ENCODE data around the gene P2RX7.
"Not testable (repeated sequence)": the region's sequence is repeated elsewhere in the genome, so short reads cannot be mapped to it uniquely, and the experiment has no call there.

P2RX7 gene

DNA sequence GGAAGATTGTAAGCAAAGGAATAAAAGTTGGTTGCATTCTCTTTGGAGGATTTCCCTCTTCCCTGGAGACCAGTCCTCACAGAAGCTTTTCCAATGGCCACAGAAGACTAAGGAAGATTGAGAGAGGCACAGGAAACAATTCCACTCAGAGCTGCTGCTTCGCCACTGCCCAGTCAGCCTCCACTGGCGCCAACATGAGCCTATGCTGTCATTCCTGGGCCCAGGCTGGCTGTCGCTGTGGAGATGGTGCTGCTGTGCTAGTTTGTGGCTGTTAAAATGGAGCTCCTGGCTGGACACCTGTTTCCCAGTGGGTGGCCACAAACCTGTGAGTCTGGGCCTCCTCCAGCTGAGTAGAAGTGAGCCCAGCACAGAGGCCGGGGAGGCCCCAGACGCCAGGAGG lies 6.6 kb downstream of the P2RX7 start:
- no peak for DNase-seq

DNA sequence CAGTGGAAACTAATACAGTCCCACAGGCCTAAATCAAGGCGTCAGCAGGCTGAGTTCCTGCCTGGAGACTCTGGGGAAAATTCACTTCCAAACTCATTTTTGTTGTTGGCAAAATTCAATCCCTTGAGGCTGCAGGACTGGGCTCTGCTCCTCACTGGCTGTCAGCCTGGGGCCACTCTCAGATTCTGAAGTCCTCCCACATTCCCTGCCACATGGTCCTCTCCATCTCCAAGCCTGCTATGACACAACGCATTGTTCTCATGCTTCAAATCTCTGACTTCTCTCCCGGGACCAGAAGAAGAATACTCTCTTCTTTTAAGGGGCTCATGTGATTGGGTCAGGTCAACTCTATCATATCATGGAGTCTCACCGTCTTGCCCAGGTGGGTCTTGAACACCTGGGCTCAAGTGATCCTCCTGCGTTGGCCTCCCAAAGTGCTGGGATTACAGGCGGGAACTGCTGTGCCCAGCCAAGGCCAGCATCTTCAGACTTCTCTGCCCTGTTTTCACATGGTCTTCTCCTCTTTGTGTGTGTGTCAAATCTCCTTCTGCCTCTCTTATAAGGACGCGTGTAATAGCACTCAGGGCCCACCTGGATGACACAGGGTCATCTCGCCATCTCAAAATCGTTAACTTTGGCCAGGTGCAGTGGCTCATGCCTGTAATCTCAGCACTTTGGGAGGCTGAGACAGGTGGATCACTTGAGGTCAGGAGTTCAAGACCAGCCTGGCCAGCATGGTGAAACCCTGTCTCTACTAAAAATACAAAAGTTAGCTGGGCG lies 9.7 kb downstream of the P2RX7 start:
- no peak for DNase-seq

DNA sequence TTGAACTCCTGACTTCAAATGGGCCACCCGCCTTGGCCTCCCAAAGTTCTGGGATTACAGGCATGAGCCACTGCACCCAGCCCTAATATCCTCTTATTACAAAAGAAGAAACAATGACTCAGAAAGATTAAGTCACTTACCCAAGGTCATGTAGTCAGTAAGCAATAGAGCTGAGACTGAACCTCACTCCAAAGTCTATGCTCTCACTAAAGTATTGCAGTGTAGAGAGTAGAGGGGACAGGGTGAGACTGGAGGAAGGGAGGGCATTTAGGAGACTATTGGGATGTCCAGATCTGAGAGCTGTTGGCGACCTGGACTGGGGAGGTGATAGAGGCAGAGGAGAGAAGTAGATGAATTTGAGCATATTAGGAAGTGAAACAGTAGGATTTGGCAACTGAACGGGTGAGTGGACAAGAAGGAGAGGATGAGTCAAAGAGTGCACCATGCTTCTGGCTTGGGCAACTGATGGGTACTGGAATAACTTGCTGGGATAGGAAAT lies 11.8 kb downstream of the P2RX7 start:
- no peak for DNase-seq

DNA sequence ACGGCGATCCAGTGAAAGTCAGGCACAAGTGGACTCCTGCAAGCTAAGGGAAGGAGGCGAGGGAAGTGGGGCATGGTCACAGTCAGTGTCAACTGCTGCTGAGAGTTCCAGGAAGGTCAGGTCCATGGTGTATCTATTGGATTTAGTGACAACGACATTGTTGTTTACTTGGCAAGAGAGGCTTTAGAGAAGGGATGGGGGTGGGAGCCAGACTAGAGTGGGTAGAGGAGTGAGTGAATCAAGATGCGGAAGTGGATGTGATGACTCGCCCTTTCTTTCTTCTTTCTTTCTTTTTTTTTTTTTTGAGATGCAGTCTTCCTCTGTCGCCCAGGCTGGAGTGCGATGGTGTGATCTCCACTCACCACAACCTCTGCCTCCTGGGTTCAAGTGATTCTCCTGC lies 12.5 kb downstream of the P2RX7 start:
- DNase-seq, result no peak

DNA sequence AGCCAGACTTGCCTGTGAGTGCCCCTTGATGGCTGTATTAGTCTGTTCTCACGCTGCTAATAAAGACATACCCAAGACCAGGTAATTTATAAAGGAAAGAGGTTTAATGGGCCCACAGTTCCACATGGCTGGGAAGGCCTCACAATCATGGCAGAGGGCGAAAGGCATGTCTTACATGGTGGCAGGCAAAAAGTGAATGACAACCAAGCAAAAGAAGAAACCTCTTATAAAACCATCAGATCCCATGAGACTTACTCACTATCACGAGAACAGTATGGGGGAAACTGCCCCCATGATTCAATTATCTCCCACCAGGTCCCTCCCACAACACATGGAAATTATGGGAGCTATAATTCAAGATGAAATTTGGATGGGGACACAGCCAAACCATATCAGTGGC lies 16.6 kb downstream of the P2RX7 start:
- not testable (repeated sequence) for DNase-seq

DNA sequence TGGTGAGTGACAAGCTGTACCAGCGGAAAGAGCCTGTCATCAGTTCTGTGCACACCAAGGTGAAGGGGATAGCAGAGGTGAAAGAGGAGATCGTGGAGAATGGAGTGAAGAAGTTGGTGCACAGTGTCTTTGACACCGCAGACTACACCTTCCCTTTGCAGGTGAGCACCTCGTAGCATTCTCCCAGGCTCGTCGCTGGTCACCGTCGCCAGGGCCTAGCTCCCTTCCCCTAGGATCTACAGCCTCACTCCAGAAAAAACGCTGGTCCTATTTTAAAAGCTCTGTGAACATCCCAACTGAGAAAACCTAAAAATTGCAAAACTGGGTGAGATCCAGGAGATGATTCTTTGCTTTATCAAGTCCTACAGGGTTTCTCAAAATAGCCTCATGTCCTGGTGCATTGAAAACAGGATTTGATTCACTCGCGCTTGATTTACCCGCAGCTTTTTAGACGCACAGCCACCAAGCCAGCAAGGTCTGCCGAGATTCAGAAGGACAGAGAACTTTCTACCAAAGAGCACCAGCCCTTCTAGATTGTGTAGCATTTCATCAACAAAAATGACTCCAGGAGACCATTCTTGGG lies 22.2 kb downstream of the P2RX7 start:
- no peak for DNase-seq

DNA sequence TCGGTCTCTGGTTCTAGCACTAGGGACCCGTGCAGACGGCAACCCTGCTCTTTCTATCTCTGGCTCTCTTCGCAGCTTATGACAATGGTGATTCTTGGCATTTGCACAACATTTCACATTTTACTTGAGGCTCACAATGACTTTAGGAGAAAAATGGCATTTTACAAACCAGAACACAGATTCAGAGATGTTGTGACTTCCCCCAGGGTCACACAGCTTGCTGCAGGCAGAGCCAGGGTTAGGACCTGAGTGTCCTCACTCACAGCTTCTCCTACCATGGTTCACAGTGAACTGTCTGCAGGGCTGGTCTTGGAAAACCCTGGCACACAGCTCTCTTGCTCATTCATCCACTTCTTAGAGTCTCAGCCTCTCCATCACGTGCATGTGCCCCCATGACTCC lies 23.7 kb downstream of the P2RX7 start:
- DNase-seq, result no peak

DNA sequence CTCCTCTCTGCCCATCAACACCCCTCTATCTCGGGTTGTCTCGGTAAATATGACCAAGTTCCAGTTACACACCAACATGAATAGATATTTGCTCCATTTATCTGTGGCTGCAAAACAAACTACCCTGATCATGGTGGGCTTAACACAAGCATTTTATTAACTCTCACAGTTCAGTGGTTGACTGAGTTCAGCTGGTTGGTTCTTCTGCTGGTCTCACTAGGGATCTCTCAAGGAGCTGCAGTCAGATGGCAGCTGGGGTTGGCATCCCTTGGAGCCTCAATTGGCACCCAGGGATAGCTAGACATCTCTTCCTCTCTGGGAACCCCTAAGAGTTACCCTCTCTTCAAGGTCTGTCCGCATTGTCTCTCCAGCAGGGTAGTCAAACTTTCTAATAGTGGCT lies 25.4 kb downstream of the P2RX7 start:
- no peak for DNase-seq

DNA sequence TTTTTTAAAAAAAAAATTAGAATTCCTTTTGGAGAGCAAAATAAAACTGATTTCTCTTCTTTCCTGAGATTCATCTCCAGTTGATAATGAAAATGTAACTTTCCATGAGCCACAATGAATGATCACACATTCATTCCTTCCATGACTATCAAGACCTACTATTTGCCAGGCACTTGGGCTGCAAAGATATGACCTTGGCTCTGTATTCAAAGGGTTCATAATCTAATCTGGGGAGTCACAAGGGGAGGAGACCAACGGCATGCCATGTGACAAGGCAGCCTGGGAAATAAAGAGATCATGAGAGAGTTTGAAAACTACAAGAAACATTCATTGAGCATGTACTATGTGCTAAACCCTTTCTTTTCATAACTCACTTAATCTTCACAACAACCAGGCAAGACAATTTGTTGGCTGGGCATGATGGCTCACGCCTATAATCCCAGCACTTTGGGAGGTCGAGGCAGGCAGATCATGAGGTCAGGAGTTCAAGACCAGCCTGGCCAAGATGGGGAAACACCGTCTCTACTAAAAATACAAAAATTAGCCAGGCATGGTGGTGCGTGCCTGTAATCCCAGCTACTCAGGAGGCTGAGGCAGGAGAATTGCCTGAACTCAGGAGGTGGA lies 26.2 kb downstream of the P2RX7 start:
- DNase-seq, result not testable (repeated sequence)

DNA sequence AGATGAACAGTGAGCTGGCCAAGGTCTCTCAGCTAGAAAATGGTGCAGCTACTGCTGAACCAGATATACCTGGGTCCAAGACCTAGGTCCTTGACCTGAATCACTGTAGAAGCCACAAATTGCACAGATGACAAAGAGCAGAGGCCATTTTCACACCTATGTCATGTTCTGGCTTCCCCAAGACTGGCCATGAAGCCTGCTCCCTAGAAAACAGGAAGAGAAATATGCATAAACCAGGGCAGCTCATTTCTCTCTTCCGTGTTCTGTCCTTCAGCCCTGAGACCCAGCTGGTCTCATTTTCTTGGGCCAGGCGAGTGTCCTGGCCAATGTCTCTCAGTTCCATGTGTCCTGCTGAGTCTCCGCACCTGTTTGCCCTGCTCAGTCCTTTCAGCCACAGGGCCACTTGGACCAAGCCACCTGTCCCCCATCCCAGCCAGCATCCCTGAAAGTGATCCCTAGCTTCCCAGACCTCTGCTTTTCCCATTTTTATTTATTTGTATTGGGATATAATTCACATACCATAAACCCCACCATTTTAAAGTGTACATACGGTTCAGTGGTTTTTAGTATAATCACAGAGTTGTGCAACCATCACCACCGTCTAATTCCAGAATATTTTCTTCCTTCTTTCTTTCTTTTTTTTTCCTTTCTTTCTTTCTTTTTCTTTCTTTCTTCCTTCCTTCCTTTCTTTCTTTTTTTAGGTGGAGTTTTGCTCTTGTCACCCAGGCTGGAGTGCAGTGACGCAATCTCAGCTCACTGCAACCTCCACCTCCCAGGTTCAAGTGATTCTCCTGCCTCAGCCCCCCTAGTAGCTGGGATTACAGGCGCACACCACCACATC lies 27.0 kb downstream of the P2RX7 start:
- no peak for DNase-seq

DNA sequence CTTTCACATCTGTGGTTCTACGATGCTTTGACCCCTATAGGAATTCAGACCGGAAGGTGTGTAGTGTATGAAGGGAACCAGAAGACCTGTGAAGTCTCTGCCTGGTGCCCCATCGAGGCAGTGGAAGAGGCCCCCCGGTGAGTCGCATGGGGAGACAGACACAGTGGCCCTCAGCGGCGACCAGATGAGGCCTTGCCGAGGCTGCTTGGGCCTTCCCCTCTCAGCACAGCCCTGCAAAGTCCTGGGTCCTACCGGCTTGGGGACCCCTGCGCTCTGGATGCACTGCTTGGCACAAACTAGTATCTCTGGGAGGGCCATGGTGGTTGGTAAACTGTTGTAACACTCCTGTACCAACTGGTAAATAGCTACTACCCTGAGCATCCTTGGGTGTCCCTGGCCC lies 29.7 kb downstream of the P2RX7 start:
- no peak for DNase-seq

DNA sequence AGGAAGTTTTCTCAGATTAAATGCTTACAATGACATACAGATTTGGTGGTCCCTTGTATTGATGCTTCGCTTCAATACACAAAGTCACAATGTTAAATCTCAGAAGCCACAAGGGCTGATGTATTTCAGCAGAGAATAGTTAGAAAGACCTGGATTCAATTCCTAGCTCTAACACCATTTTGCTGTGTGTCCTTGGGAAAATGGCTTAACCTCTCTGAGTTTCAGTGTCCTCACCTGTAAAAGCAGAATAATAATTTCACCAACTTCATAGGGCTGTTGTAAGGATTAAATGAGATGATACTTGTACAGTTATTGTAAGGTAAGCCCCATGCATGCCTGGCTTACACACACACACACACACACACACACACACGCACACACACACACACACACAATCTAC lies 30.3 kb downstream of the P2RX7 start:
- no peak for DNase-seq

DNA sequence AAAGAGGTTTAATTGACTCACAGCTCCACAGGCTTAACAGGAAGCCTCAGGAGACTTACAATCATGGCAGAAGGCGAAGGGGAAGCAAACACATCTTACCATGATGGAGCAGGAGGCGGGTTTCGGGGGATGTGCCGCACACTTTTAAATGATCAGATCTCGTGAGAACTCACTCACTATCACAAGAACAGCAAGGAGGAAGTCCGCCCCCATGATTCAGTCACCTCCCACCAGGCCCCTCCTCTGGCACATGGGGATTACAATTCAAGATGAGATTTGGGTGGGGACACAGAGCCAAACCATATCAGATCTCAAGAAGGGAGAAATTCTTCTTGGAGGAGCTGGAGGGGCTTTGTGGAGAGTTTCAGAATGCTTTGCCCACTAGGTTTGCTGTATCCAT lies 32.2 kb downstream of the P2RX7 start:
- DNase-seq, result not testable (repeated sequence)

DNA sequence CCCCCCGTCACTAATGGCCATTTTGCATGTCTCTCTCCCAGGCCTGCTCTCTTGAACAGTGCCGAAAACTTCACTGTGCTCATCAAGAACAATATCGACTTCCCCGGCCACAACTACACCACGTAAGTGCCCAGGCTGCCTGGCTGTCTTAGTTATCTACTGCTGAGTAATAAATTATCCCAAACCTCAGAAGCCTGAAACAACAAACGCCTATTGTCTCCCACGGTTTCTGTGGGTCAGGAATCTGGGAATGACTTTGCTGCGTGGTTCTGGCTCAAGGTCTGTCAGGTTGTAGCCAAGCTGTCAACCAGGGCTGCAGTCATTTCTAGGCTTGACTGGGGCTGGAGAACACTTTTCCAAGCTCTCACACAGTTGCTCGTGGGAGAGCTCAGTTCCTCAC lies 32.6 kb downstream of the P2RX7 start:
- no peak for DNase-seq

DNA sequence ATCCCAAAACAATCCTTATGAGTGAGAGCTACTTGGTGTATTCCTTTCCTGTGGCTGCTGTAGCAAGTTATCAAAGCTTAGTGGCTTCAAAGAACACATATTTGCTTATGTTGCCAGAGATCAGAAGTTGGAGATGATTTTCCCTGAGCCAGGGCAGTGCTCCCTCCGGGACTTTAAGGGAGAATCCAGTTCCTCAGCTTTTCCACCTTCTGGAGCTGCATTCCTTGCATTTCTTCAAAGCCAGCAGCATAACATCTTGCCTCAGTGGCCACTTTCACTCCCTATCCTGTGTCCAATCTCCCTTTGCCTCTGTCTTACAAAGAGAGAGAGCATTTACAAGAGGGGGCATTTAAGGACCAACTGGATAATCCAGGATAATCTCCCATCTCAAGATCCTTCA lies 33.7 kb downstream of the P2RX7 start:
- no peak for DNase-seq

DNA sequence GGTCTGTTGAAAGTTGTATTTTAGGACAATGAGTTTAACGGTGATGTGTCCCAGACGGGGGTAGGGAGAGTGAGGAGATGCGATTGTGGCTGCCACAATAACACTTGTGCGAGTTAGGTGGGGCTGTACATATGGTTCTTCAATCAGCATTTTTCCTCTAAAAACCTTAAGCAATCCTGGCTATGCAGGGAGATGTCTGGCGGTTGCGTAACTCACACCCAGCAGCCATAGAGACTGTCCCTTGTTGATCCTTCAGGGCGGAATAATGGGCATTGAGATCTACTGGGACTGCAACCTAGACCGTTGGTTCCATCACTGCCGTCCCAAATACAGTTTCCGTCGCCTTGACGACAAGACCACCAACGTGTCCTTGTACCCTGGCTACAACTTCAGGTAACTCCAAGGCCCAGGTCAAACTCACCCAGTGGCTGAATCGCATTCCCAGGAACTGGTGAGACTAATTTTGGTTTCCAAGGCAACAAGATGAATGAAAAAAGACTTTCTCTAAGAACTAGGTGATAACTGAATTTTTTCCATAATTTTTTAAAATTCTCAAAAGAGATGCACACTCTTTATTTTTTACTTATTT lies 34.6 kb downstream of the P2RX7 start:
- no peak for DNase-seq

DNA sequence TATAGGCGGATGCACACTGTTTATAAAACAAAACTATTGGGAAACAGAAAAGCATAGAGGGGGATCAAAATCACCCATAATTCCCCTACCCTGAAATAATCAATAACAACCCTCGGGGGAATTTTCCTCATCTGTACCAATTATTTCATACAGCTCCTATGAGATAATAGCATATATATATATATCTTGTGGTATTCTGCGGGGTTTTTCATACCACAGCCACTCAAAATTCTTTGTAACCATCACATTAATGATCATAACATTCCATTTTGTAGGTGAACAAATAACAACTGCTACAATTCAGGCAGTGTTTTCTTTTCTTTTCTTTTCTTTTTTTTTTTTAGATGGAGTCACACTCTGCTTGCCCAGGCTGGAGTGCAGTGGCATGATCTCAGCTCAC lies 35.3 kb downstream of the P2RX7 start:
- DNase-seq, result no peak

DNA sequence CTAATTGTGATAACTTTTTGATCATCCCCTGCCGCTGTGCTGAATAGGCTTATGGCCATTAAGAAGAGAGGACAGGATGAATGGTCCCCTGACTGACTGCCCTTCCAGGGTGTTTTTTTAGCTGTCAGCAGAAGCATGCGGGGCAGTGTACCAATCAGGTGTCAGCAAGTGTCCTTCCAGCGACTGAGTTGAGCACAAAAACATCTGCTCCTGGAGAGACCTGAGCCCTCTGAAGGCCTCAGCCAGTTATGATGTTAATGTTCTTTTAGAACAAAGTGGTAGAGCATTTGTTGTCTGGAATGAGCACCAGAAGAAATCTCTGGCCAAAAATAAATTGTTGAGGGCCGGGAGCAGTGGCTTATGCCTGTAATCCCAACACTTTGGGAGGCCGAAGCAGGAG lies 37.5 kb downstream of the P2RX7 start:
- no peak for DNase-seq

DNA sequence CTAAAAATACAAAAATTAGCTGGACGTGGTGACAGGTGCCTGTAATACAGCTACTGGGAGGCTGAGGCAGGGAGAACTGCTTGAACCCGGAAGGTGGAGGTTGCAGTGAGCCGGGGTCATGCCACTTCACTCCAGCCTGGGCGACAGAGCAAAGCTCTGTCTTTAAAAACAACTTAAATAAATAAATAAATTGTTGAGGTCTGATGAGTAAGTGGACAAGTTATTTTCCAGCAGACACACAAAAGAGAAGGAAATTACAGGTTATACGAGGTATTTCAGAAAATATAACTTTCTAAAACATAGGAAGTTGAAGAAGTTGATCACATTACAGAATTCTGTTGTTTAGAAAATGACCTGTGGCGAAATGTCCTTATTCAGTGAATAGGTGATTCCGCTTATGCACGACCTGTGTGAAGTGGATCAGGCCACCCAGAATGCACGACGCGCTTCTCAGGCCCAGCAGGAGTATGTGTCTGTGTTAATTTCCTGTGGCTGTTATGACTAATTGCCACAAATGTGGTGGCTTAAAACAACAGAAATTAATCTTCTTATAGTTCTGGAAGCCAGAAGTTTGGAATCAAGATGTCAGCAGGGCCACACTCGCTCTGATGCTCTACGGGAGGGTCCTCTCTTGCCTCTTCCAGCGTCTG lies 38.1 kb downstream of the P2RX7 start:
- DNase-seq, result no peak

DNA sequence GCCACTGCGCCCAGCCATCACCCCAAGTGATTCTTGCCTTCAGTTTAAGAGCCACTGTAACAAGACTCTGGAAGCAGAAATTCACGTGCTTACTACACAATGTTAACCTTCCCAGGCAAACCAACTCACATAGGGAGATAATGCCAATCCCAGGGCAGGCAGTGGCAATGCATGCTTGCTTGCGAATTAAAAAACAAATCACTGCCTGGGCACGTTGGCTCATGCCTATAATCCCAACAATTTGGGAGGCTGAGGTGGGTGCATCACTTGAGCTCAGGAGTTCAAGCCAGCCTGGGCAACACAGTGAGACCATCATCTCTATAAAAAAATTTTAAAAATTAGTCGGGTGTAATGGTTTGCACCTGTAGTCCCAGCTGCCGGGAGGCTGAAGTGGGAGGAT lies 39.5 kb downstream of the P2RX7 start:
- no peak for DNase-seq

DNA sequence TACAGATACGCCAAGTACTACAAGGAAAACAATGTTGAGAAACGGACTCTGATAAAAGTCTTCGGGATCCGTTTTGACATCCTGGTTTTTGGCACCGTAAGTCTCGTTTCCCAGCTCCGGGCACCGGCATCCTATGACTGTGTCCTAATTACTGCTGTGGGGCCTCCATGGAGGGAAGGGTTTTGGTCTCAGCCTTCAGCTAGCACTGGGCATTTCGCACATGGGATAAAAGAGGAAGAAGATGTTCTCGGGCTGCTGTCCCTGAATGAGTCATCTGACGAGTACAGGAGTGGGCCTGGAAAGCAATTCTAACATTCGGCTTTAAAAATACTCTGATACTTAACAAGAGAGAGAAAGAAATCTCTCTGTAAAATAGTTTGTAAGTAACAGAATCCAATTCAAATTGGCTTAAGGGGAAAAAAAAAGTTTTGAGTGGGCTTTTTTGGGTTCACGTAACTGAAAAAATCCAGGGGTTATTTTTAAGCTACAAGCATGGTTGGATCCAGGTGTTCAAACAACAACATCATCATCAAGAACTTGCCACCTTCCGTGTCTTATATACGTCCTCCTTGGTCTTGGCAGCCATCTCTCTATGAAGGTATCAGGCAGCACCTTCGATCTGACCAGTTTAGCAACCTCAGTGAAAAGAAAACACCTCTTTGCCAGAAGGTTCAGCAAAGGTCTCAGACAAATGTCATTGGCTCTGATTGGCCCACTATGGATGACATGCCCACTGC lies 42.9 kb downstream of the P2RX7 start:
- no peak for DNase-seq
